Hematopoietic multipotent progenitor cell treated with erythropoietin and hydrocortisone succinate and interleukin-3 and kit ligand, for 17 days (in vitro differentiated cells): ENCODE measurements around the gene MISFA.
"Not testable (repeated sequence)": the region's sequence is repeated elsewhere in the genome, so short reads cannot be mapped to it uniquely, and the experiment has no call there.

Experiments
- DNase-seq: peaks from one replicate; pipeline ENCODE4 v3.0.0-alpha.2; 2015; ENCODE audit warnings: low spot score

MISFA gene

DNA sequence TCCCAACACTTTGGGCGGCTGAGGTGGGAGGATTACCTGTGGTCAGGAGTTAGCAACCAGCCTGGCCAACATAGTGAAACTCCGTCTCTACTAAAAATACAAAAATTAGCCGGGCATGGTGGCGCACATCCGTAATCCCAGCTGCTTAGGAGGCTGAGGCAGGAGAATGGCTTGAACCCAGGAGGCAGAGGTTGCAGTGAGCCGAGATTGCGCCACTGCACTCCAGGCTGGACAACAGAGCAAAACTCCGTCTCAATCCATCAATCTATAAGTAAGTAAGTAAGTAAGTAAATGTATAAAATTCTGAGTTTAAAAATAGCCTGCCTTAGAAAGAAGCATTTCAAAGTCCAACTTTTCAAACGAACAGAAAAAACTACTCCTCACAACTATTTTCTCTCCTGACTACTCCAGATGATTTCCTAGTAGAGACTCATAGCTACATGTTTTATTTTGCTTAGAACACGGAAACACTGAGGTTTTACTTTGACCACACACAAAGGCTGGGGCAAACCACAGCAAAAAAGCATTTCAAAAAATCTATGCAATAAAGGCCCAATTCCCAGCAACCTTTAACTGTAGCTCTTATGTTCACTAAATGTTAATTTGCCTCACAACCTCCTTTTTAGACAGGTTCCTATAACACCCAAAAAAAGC is 18.2 kb downstream of the MISFA start:
- no peak for DNase-seq

DNA sequence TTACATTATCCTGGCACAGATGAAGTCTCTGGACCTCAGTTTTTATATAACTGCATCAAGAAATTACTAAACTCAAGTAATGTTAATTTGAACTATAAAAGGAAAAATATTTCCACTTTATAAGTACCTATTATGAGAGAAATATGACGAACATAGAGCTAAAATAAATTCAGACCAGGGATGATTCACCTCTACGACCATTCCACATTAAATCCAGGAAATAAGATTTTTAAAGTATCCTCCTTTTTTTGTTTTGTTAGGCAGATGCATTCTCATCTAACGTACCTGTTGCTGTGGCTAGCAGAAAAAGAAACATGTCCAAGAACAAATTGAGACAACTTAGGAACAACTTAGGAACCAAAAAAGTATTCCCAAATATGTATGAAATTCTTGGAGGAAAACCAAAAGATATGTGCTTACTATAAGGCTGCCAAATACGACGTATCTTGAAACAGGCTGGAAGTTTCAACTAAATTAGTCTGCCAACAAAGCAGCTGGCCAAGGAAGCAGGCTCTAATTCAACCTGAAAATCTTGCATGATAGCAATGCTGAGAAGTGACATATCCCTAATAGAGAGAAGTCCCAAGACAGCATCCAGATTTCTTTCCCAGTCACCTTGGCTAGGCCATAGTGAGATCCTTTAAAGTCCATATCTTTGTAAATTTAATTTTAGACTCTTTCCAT is 18.9 kb downstream of the MISFA start:
- DNase-seq: no peak

DNA sequence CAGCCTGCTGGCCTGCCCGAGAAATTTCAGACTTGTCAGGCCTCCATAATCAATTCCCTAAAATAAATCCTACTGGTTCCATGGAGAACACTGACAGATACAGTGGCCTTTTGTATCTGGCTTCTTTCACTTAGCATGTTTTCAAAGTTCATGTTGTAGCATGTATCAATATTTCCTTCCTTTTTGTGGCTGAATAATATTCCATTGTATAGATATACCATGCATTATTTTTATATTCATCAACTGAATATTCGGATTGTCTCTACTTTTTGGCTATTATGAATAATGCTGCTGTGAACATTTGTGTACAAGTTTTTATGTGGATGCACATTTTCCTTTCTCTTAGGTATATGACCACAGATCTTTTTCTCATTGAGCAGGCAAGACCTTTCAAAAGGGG is 24.1 kb downstream of the MISFA start:
- DNase-seq: no peak

DNA sequence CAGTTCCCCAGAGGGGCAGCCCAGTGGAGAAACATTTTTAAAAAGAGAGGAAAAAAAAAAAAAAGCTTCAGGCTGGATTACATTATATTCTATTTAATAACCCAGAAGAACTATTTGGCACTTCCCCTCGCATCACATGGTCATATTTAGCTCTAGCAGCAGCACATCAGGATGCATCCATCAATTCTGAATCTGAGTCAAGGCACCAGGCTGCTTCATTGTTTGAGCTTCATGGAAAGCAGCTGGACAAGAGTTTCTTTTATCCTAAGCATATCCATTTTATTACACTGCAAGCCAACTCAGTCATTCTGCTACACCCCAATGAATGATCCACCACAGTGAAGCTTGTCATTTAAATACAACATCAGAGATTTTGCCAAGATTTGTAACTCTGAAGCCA is 24.6 kb downstream of the MISFA start:
- no peak for DNase-seq

DNA sequence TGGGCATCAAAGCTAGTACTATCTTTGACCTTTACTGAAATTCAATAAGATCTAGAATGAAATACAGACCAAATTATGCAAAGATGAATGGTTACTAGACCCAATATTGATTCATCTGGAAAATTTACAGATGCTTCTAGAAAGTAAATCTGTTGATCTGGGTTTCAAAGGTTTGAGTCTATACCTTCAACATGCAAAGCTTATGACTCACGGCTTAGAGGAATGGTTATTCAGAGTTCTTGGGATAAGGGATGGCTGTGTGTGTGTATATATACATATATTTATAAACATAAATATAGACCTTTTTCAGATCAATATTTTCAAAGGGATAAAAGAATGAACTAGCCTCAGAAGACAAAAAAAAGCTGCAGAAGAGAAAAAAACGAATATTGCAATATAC is 33.3 kb downstream of the MISFA start:
- no peak for DNase-seq

DNA sequence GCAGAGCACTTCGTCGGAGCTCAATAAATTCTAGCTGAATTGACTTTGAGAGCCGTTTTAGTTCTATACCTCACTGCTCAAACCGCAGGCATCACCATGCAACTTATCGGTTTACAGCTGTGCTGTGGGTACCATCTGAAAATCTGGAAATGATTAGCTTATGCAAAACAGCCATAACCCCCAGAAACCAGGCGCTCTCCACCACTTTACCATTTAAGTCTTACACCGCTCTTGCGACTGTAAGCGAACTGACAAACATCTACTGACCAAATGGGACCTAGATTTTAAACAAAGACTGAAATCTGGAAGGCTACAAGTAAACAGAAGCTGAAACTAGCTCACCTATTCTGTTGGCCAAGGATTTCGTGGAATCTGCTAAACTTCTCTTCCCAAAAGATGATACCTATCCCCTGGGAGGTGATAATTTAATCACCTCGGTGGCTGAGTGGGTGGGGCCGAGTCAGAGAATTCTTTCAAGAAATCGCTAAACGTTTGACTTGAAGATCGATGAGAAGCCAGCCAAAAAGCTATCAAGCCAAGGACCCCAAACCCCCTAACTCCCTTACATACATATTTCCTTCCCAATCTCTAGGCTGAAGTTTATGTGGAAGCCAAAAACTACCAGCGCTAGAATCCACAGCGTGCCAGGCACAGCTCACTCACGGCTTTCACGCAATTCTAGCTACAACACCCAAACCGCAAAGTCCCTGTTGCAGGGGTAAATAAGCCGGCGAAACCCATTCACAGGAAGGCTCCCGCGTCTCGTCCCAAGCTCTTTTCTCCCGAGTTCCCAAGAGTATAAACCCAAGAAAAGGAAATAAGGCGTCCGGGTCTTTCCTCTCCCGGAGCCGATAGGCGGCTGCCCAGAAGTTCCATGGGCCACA is 33.9 kb downstream of the MISFA start:
- DNase-seq: peak; percentile 27

DNA sequence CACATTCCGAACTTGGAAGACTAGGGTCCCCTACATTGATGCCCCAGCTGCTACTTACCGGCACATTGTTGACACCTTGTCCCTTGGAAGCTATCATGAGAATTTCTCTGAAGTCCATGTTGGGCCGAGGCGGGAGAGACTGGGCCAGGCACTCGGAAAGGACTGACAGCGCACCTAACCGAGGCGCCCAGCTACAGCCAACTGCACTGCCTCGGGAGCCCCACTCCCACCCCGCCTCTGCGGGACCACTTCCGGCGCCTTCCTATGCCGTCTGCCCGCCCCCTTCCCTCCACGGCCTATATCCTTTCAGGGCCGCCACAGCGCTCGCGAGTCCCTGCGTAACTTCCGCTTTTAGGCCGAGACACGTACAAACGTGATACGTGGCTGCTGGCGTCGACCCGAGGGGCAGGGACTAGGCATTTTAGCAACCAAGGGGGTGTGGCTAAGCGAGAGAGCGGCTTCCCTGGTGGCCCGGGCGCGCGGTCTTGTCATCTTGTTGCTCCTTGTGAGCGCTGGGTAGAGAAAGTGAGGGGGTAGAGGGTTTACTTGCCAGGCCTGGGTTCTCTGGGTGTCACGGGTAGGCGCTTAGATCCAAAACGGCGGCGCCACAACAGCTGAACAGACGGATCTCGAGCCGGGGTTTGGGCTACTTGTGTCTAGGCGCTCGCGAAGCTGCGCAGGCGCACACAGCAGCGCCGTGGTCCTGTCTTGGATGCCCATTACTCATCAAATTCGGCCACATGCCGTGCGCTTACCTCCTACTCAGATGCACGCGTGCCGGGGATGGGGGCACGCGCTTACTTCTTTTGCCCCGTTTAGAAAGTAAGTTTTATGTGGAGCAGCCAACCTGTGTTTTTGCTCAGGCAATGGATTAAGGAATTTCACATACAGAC is 34.8 kb downstream of the MISFA start, which contains the start of gene SPTY2D1:
SPTY2D1 (minus strand) TSS at position 203 of the 893 bp plus-strand sequence; CDS start at position 118, 85 bp downstream.
- DNase-seq: peak; percentile 98

DNA sequence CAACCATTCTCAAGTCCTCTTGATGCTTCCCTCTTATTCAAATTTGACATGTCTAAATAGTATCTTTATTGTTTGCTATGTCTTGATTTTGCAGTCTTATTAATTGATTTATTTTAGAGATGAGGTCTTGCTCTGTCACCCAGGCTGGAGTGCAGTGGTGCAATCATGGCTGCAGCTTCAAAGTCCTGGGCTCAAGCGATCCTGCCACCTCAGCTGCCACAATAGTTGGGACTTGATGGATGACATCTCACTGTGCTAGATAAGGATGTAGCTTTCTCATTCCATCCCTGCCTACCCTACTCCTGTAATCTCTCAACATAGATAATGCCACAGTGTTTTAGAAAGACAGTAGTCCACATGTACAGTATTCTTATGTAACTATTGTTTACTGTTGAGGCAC is 42.1 kb downstream of the MISFA start:
- DNase-seq: no peak

DNA sequence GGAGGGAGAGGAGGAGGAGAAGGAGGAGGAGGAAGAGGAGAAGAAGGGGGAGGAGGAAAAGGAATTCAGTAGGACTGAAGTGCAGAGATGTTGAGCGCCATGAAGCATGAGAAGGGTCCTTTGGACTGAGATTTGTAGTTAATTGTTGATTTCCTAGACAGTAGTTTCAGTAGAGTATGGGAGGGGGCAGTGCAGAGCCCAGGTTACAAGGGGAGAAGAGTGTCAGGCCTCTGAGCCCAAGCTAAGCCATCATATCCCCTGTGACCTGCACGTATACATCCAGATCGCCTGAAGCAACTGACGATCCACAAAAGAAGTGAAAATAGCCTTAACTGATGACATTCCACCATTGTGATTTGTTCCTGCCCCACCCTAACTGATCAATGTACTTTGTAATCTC is 43.4 kb downstream of the MISFA start:
- not testable (repeated sequence) for DNase-seq

DNA sequence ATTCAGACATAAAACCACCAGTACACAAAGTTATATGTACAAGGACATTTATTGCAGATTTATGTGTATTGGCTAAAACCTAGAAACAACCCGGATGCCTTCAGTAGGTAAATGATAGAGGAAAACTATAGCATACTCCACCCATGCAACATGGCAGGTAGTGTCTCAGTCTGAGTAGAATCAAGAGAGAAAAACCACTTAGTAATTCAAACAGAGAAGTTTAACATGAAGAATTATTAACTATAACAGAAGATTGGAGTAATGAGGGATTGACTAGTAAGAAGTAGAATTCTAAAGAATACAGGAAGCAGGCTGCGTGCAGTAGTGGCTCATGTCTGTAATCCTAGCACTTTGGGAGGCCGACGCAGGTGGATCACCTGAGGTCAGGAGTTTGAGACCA is 50.8 kb downstream of the MISFA start:
- no peak for DNase-seq

DNA sequence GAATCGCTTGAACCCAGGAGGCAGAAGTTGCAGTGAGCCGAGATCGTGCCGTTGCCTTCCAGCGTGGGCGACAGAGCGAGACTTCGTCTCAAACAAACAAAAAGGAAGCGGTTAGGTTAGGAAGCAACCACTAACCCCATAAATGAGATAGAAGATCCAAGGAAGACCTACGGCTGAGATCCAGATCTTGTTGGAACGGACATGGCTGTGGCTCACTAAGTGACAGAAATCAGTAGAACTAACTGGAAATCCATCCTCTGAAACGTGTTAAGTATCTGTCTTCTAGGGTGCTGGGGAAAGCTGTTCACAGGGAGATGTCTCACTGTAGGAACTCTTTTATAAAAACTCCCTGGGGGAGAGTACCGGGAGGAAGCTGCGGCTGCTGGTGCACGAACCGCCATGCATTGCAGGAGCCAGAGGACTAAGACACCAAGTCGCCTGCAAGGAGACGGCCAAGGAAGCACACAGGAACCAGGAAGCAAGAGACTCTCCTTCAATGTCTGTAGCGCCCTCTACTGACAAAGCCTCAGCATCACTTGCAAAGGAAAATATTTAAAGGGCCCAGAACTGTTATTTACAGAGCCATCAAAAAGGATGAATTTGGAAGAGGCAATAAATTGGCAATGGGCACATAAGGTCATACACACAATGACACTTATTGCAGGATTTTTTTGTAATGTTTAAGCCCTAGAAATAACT is 51.4 kb downstream of the MISFA start:
- DNase-seq: peak; percentile 75
